Endodermal cell (in vitro differentiated cells): ENCODE results near the gene TPRN. TPM values are rescaled to one million over a fixed set of nuclear protein-coding genes. Genes with fewer than 3 reads are reported as not detected.
A peak's percentile ranks its signal among the peaks of the same experiment; 100 is the strongest.
"Not testable (repeated sequence)": the region's sequence is repeated elsewhere in the genome, so short reads cannot be mapped to it uniquely, and the experiment has no call there.

ENCODE experiments used
- DNase-seq: peaks from one replicate; pipeline ENCODE4 v3.0.0-alpha.2; 2017
- H3K27ac ChIP-seq: 2 replicates; pipeline ENCODE4 v1.5.1; 2013; ENCODE audit warnings: mild to moderate bottlenecking, low read depth, low read length, moderate library complexity
- H3K27me3 ChIP-seq: 2 replicates; pipeline ENCODE4 v1.6.1; 2013; ENCODE audit warnings: mild to moderate bottlenecking, low read length, moderate library complexity; ENCODE audit not compliant: insufficient read depth, control insufficient read depth, poor library complexity, severe bottlenecking
- H3K36me3 ChIP-seq: 2 replicates; pipeline ENCODE4 v1.7.0; 2013; ENCODE audit warnings: mild to moderate bottlenecking, low read length, moderate library complexity; ENCODE audit not compliant: control insufficient read depth, insufficient read depth
- H3K4me1 ChIP-seq: one replicate; pipeline ENCODE4 v1.7.0; 2013; ENCODE audit warnings: low read length; ENCODE audit not compliant: control insufficient read depth, insufficient read depth
- H3K4me3 ChIP-seq: 2 replicates; pipeline ENCODE4 v1.5.1; 2013; ENCODE audit warnings: mild to moderate bottlenecking, low read length, moderate library complexity
- H3K9ac ChIP-seq: 2 replicates; pipeline ENCODE4 v1.6.1; 2013; ENCODE audit warnings: mild to moderate bottlenecking, low read length, moderate library complexity; ENCODE audit not compliant: poor library complexity, severe bottlenecking; ENCODE audit errors: extremely low read depth
- H3K9me3 ChIP-seq: 2 replicates; pipeline ENCODE4 v1.6.1; 2013; ENCODE audit warnings: mild to moderate bottlenecking, low read length, moderate library complexity; ENCODE audit not compliant: control insufficient read depth
- H3K27ac Mint-ChIP-seq: 2 replicates; pipeline ENCODE4 v1.8.0; 2020; ENCODE audit warnings: mixed read lengths
- H3K27me3 Mint-ChIP-seq: 2 replicates; pipeline ENCODE4 v1.8.0; 2021; ENCODE audit warnings: mild to moderate bottlenecking, mixed read lengths; ENCODE audit not compliant: insufficient read depth
- H3K36me3 Mint-ChIP-seq: 2 replicates; pipeline ENCODE4 v1.8.0; 2020; ENCODE audit warnings: low read depth, mixed read lengths
- H3K4me1 Mint-ChIP-seq: 2 replicates; pipeline ENCODE4 v1.8.0; 2020; ENCODE audit warnings: mixed read lengths
- H3K4me3 Mint-ChIP-seq: 2 replicates; pipeline ENCODE4 v1.8.0; 2020; ENCODE audit warnings: mild to moderate bottlenecking, moderate library complexity, mixed read lengths
- H3K9me3 Mint-ChIP-seq: 2 replicates; pipeline ENCODE4 v1.8.0; 2020; ENCODE audit warnings: mild to moderate bottlenecking, mixed read lengths
- WGBS, 2 experiments: methylation state at CpG; one replicate each; pipeline versions ENCODE4 v1.1.5 to v1.1.7; 2013; ENCODE audit warnings: missing lambda C conversion rate in 2 of 2, mixed read lengths in 1 of 2; ENCODE audit not compliant: insufficient coverage in 1 of 2, insufficient read length in 1 of 2; 5-methylcytosine and 5-hydroxymethylcytosine counted together
- total RNA-seq, 2 donors: library from RNA; stranded (reverse); fragmentation: NEBNext Ultra II Directional in 1 of 2; extraction: Animal tissue kit (Norgen Biotek cat#: 25700) in 1 of 2; gene quantifications; 2 replicates in 1 of 2; 3 replicates in 1 of 2; pipeline ENCODE4 v1.2.1, GENCODE V29; 2021
- TF ChIP-seq, protein P1 (sequence below): fragments of 200-600 bp; sonication (generic); conservative IDR thresholded peaks from 2 replicates; pipeline ENCODE4 v1.5.0; 2021; ENCODE audit warnings: antibody characterized with exemption, mild to moderate bottlenecking

Gene TPRN
- total RNA-seq, 2 donors from 2014 or later, result 19.0 to 23.9 TPM

DNA sequence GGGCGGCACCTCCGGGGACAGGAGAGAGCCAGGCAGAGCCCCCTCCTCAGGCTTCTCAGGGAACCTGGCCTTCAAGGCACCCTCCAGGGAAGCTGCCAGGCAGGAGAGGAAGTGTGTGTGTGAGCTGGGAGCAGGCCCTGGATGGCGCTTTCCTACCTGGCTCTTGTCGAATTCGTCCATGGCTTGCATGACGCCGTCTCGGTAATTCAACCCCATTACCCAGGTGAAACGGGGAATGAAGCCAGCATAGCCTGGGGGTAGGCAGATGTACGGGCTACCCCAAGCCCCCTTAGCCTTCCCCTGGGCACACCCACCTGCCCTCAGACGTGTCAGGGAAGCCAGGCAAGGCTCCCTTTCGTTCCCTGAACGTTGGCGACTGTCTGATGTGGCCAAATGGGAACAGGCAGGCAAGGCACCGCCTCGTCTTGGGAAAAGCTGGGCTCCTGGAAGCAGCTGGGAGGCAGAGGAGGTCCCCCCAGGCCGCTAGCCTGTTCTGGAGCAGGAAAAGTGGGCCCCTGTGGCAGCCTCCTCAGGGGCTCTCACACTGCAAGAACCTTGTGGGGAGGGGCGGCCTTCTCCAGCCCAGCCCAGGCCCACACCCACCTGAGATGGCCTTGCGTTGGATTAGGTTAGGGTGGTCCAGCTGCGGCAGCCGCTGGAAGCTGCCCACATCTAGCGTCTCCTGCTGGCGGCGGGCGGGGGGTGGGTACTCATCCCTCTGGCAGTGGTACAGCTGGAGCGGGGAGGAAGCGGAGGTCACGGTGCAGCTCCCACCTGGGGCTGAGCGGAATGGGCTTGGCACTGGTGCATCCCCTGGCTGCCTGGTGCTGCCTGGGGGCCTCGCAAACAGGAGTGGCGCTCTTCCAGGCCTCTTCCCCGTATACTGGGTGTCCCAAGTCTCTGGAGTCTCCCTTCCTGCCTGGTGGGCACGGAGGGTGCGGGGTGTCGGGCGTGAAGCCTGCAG lies 44.2 kb upstream of the TPRN start:
- Histone ChIP-seq H3K27me3 (no peaks in the 10 kb centered on the region), H3K4me1 (peaks cover 14% of the 10 kb centered on the region), H3K4me3 (peak overlapping the region; percentile 92), H3K27ac (no peak overlapping the region), H3K36me3 (peaks cover 22% of the 10 kb centered on the region), H3K9me3 (no peaks in the 10 kb centered on the region), H3K9ac (no peak overlapping the region)
- Mint-ChIP-seq H3K9me3 (no peaks in the 10 kb centered on the region), H3K4me1 (peaks cover 37% of the 10 kb centered on the region), H3K4me3 (peak overlapping the region; percentile 85), H3K36me3 (peaks cover 19% of the 10 kb centered on the region), H3K27ac (peak overlapping the region; percentile 70), H3K27me3 (peaks cover 4% of the 10 kb centered on the region)
- WGBS, 2 experiments, result 77 to 82% methylated on average over 31 to 36 of the region's 36 CpGs
- DNase-seq, result peak; percentile 76
- TF ChIP-seq, protein P1, sequence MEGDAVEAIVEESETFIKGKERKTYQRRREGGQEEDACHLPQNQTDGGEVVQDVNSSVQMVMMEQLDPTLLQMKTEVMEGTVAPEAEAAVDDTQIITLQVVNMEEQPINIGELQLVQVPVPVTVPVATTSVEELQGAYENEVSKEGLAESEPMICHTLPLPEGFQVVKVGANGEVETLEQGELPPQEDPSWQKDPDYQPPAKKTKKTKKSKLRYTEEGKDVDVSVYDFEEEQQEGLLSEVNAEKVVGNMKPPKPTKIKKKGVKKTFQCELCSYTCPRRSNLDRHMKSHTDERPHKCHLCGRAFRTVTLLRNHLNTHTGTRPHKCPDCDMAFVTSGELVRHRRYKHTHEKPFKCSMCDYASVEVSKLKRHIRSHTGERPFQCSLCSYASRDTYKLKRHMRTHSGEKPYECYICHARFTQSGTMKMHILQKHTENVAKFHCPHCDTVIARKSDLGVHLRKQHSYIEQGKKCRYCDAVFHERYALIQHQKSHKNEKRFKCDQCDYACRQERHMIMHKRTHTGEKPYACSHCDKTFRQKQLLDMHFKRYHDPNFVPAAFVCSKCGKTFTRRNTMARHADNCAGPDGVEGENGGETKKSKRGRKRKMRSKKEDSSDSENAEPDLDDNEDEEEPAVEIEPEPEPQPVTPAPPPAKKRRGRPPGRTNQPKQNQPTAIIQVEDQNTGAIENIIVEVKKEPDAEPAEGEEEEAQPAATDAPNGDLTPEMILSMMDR, result no peak

DNA sequence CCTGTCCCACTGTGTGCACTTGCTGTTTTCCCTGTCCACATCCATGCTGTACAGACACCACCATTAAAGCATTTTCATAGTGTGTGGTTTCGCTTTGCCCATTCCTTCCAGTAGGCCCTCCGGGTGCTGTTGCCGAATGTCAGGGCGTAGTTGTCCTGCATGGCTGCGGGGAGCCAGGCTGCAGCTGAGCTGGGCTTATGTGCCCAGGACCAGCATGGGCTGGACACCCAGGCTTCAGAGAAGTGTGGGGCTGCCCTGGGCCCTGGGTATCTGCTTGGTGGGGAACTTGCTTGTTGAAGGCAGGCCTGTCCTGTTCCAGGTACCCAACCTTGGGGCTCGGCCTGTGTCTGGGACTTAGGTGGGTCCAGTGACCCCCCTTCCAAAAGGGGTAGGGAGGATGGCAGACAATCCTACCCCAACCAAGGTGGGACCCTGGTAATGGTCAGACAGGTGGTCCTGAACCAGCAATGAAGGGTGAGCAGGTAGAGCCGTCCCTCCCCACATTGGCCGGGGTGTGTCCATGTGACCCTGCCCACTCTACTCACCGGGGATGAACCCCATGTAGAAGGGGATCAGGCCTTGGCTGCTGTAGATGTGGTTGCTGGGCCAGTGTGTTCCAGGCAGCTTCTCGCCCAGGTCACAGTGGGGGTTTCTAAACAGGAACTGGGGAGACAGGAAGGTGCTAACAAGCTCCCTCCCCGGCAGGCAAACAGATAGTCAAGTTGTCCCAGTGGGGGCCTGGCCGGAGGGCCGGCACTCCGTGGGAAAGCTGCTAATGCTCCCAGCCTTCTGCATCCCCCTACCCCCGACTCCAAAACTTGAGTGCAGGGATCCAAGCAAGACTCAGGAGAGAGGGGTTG lies 43.3 kb upstream of the TPRN start:
- TF ChIP-seq, protein P1, result peak; percentile 14
- peak overlapping the region; percentile 70 for H3K27ac Mint-ChIP-seq
- H3K27me3 ChIP-seq, result no peaks in the 10 kb centered on the region
- H3K36me3 ChIP-seq, result peaks cover 24% of the 10 kb centered on the region
- no peak overlapping the region for H3K27ac ChIP-seq
- H3K9ac ChIP-seq, result peak overlapping the region; percentile 8
- H3K27me3 Mint-ChIP-seq, result peaks cover 2% of the 10 kb centered on the region
- peaks cover 17% of the 10 kb centered on the region for H3K4me1 ChIP-seq
- no peaks in the 10 kb centered on the region for H3K9me3 ChIP-seq
- no peaks in the 10 kb centered on the region for H3K9me3 Mint-ChIP-seq
- DNase-seq, result peak; percentile 90
- peak overlapping the region; percentile 85 for H3K4me3 Mint-ChIP-seq
- peak overlapping the region; percentile 92 for H3K4me3 ChIP-seq
- peaks cover 38% of the 10 kb centered on the region for H3K4me1 Mint-ChIP-seq
- 65 to 88% methylated on average over 6 to 15 of the region's 15 CpGs for WGBS, 2 experiments
- peaks cover 19% of the 10 kb centered on the region for H3K36me3 Mint-ChIP-seq

DNA sequence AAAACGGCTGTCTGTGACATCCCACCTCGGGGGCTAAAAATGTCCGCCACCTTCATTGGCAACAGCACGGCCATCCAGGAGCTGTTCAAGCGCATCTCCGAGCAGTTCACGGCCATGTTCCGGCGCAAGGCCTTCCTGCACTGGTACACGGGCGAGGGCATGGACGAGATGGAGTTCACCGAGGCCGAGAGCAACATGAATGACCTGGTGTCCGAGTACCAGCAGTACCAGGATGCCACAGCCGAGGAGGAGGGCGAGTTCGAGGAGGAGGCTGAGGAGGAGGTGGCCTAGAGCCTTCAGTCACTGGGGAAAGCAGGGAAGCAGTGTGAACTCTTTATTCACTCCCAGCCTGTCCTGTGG lies 42.7 kb upstream of the TPRN start:
- H3K4me3 Mint-ChIP-seq, result peak overlapping the region; percentile 85
- H3K9me3 Mint-ChIP-seq, H3K27me3 Mint-ChIP-seq, DNase-seq, H3K27me3 ChIP-seq, H3K27ac Mint-ChIP-seq, H3K27ac ChIP-seq, H3K9me3 ChIP-seq: not testable (repeated sequence)
- H3K4me1 Mint-ChIP-seq, result peaks cover 39% of the 10 kb centered on the region
- WGBS, 2 experiments, result 91 to 99% methylated on average over 11 to 17 of the region's 18 CpGs
- peaks cover 19% of the 10 kb centered on the region for H3K36me3 Mint-ChIP-seq
- Histone ChIP-seq H3K9ac (peak overlapping the region; percentile 92), H3K4me1 (peaks cover 21% of the 10 kb centered on the region), H3K36me3 (peaks cover 27% of the 10 kb centered on the region), H3K4me3 (peak overlapping the region; percentile 92)
